WTC11 (cell line): ENCODE data around the gene TERF2IP. TPM values are rescaled to one million over a fixed set of nuclear protein-coding genes. Genes with fewer than 3 reads are reported as not detected.

ENCODE experiments used
- ATAC-seq: fragments of 200-7000 bp; cut with Tn5 transposase; 2 replicates; pipeline ENCODE4 v1.10.0; 2021; ENCODE audit warnings: mild to moderate bottlenecking, moderate library complexity
- CTCF ChIA-PET: fragments of 300-600 bp; sonication (Branson Sonifier 250); formaldehyde crosslinking; loops from one replicate; lab custom pipeline; 2021; ENCODE audit warnings: antibody characterized with exemption; lab: Charles Lee
- POLR2A ChIA-PET: fragments of 350-600 bp; sonication (Branson Sonifier 250); formaldehyde crosslinking; loops from one replicate; lab custom pipeline; 2021; ENCODE audit warnings: antibody characterized with exemption; lab: Charles Lee
- DNase-seq: peaks from one replicate; pipeline ENCODE4 v3.0.0; 2021; ENCODE audit warnings: low spot score
- H3K27ac Mint-ChIP-seq: 2 replicates; pipeline ENCODE4 v1.8.0; 2021; ENCODE audit warnings: mixed read lengths
- H3K27me3 Mint-ChIP-seq: 2 replicates; pipeline ENCODE4 v1.8.0; 2021; ENCODE audit warnings: low read depth, mild to moderate bottlenecking, moderate library complexity, mixed read lengths
- H3K36me3 Mint-ChIP-seq: 2 replicates; pipeline ENCODE4 v1.8.0; 2021; ENCODE audit warnings: mixed read lengths
- H3K4me1 Mint-ChIP-seq: 2 replicates; pipeline ENCODE4 v1.8.0; 2022; ENCODE audit warnings: mixed read lengths
- H3K4me3 Mint-ChIP-seq: 2 replicates; pipeline ENCODE4 v1.8.0; 2021; ENCODE audit warnings: mild to moderate bottlenecking, moderate library complexity, mixed read lengths
- H3K9me3 Mint-ChIP-seq: 2 replicates; pipeline ENCODE4 v1.8.0; 2021; ENCODE audit warnings: mixed read lengths
- ARID4B ChIP-seq: sonication (generic); formaldehyde crosslinking; IDR thresholded peaks from 2 replicates; pipeline ENCODE4 v1.8.0; 2023; ENCODE audit warnings: missing genetic modification reagents, mild to moderate bottlenecking, borderline replicate concordance
- ATF2 ChIP-seq: sonication (generic); formaldehyde crosslinking; IDR thresholded peaks from 2 replicates; pipeline ENCODE4 v1.8.1; 2022; ENCODE audit warnings: low read depth, missing genetic modification reagents, borderline replicate concordance
- CTCF ChIP-seq: fragments of 200-600 bp; IDR thresholded peaks from 2 replicates; pipeline ENCODE4 v1.8.0; 2022; ENCODE audit warnings: antibody characterized with exemption
- E2F5 ChIP-seq: sonication (generic); formaldehyde crosslinking; IDR thresholded peaks from 2 replicates; pipeline ENCODE4 v1.8.1; 2022; ENCODE audit warnings: mild to moderate bottlenecking, moderate library complexity, missing genetic modification reagents
- FOXK1 ChIP-seq: sonication (generic); formaldehyde crosslinking; IDR thresholded peaks from 2 replicates; pipeline ENCODE4 v1.8.0; 2022; ENCODE audit warnings: mild to moderate bottlenecking, moderate library complexity, missing genetic modification reagents
- GTF2I ChIP-seq: fragments of 250-450 bp; sonication (Bioruptor Pico); conservative IDR thresholded peaks from 2 replicates; pipeline ENCODE4 v1.4.0; 2021; ENCODE audit warnings: mild to moderate bottlenecking
- HMGXB4 ChIP-seq: sonication (generic); formaldehyde crosslinking; IDR thresholded peaks from 2 replicates; pipeline ENCODE4 v1.8.1; 2023; ENCODE audit warnings: mild to moderate bottlenecking, moderate library complexity, missing genetic modification reagents
- JAZF1 ChIP-seq: fragments of 250-450 bp; sonication (Bioruptor Pico); IDR thresholded peaks from 2 replicates; pipeline ENCODE4 v1.9.0; 2021; ENCODE audit warnings: moderate library complexity, mild to moderate bottlenecking, inconsistent platforms
- KAT7 ChIP-seq: sonication (generic); formaldehyde crosslinking; IDR thresholded peaks from 2 replicates; pipeline ENCODE4 v1.8.1; 2023; ENCODE audit warnings: missing genetic modification reagents, mild to moderate bottlenecking, borderline replicate concordance
- MLX ChIP-seq: sonication (generic); formaldehyde crosslinking; IDR thresholded peaks from 2 replicates; pipeline ENCODE4 v1.8.1; 2023; ENCODE audit warnings: mild to moderate bottlenecking, missing genetic modification reagents, moderate library complexity
- USF1 ChIP-seq: sonication (generic); formaldehyde crosslinking; IDR thresholded peaks from 2 replicates; pipeline ENCODE4 v1.8.0; 2022; ENCODE audit warnings: mild to moderate bottlenecking, missing genetic modification reagents
- ZBTB43 ChIP-seq: sonication (generic); formaldehyde crosslinking; IDR thresholded peaks from 2 replicates; pipeline ENCODE4 v1.8.1; 2023; ENCODE audit warnings: mild to moderate bottlenecking, missing genetic modification reagents
- ZMAT4 ChIP-seq: fragments of 250-450 bp; sonication (Bioruptor Pico); IDR thresholded peaks from 2 replicates; pipeline ENCODE4 v1.9.0; 2021; ENCODE audit warnings: mild to moderate bottlenecking
- ZNF138 ChIP-seq: sonication (generic); formaldehyde crosslinking; conservative IDR thresholded peaks from 2 replicates; pipeline ENCODE4 v1.8.1; 2022; ENCODE audit warnings: mild to moderate bottlenecking, moderate library complexity, missing genetic modification reagents
- ZNF232 ChIP-seq: sonication (generic); formaldehyde crosslinking; IDR thresholded peaks from 2 replicates; pipeline ENCODE4 v1.8.0; 2022; ENCODE audit warnings: mild to moderate bottlenecking, missing genetic modification reagents
- ZNF317 ChIP-seq: sonication (generic); formaldehyde crosslinking; IDR thresholded peaks from 2 replicates; pipeline ENCODE4 v1.8.1; 2023; ENCODE audit warnings: low read depth, mild to moderate bottlenecking, moderate library complexity, missing genetic modification reagents, borderline replicate concordance
- ZNF416 ChIP-seq: fragments of 250-450 bp; sonication (Bioruptor Pico); IDR thresholded peaks from 2 replicates; pipeline ENCODE4 v1.9.0; 2021; ENCODE audit warnings: mild to moderate bottlenecking, inconsistent platforms
- ZNF425 ChIP-seq: fragments of 250-450 bp; sonication (Bioruptor Pico); conservative IDR thresholded peaks from 2 replicates; pipeline ENCODE4 v1.9.0; 2021; ENCODE audit warnings: mild to moderate bottlenecking
- total RNA-seq: library from RNA; stranded (reverse); gene quantifications from 3 replicates; pipeline ENCODE4 v1.2.3, GENCODE V29; 2021

TERF2IP gene
- total RNA-seq, 1 experiment from 2014 or later, result 14.7 TPM

GRCh38 chr16:75648265-75649076, 898 bp downstream of the TERF2IP start (continued):
- TF ChIP-seq ARID4B (CRISPR knock-in tag), result no peak
- no peak for TF ChIP-seq GTF2I (CRISPR knock-in tag)
- peak; percentile 69; the same call in 1 of the 2 replicates for TF ChIP-seq MLX (CRISPR knock-in tag)
- TF ChIP-seq E2F5 (CRISPR knock-in tag), result peak; percentile 34; the same call in 1 of the 2 replicates
- TF ChIP-seq HMGXB4 (CRISPR knock-in tag), result peak; percentile 27; the same call in 1 of the 2 replicates
- TF ChIP-seq FOXK1, result peak; percentile 93; the same call in 1 of the 2 replicates
- 0 out of 2 replicates have a peak, but pooled peaks have one; percentile 36 for TF ChIP-seq ZNF317 (CRISPR knock-in tag)
- no peak for TF ChIP-seq ZMAT4

GRCh38 chr16:75653922-75654321, 6.3 kb downstream of the TERF2IP start:
- H3K4me3 Mint-ChIP-seq, result no peak overlapping the region
- ChIA-PET CTCF (no interaction called here), POLR2A (no interaction called here)
- peaks cover 18% of the 10 kb centered on the region for H3K4me1 Mint-ChIP-seq
- no peaks in the 10 kb centered on the region for H3K27me3 Mint-ChIP-seq
- ATAC-seq, result no peak
- H3K36me3 Mint-ChIP-seq, result peaks cover 39% of the 10 kb centered on the region
- DNase-seq, result no peak
- H3K27ac Mint-ChIP-seq, result no peak overlapping the region
- no peaks in the 10 kb centered on the region for H3K9me3 Mint-ChIP-seq
- TF ChIP-seq ATF2 (CRISPR knock-in tag), result no peak
- no peak for TF ChIP-seq CTCF
- no peak for TF ChIP-seq ZNF416 (CRISPR knock-in tag)
- no peak for TF ChIP-seq ZBTB43
- no peak for TF ChIP-seq KAT7 (CRISPR knock-in tag)
- TF ChIP-seq ZNF317 (CRISPR knock-in tag), result no peak
- TF ChIP-seq USF1 (CRISPR knock-in tag), result no peak
- no peak for TF ChIP-seq ZNF425
- TF ChIP-seq ZNF138 (CRISPR knock-in tag), result no peak
- no peak for TF ChIP-seq ZNF232
- no peak for TF ChIP-seq JAZF1
